ENCODE measurements around the gene HMGXB4.

Gene HMGXB4

DNA sequence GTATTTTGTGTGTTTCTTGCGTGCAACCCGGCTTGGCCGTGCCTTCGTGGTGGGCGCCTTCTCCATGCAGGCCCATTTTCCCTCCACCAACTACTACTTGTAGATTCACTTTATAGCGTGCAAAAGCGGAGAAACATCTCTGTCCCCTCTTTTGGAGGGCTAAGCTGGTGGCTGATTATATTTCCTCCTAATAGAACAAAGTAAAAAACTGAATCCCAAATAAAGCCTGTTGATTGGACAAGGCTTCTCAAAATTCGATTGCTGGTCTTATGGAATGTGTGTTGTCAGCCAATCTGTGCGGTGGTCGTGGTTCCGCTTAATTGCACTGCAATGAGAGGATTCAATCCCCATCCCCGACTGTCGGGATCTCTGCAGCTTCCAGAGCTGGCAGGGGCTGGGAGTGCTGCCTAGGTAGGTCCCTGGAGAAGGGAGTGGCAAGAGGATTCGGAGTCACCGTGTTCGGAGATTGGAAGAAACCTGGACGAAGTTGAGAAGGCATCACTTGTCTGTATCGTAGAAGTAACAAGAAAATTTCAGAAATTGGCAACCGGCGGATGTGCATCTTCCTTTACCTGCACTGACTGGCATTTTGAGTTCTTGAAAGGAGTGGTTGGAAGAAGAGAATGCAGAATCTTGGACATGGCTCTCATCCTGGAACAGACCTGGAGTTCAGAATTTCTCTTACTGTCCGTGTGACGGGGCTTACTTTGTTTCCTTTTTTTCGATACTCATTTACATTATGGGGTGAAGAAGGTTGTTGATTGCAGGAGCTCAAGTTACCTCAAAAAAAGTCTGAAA, 1.1 kb downstream of the HMGXB4 start:
- DNase-seq = peak; percentile 39

GRCh38 chr22:35264986-35265385, 7.7 kb downstream of the HMGXB4 start:
- DNase-seq = no peak

DNA sequence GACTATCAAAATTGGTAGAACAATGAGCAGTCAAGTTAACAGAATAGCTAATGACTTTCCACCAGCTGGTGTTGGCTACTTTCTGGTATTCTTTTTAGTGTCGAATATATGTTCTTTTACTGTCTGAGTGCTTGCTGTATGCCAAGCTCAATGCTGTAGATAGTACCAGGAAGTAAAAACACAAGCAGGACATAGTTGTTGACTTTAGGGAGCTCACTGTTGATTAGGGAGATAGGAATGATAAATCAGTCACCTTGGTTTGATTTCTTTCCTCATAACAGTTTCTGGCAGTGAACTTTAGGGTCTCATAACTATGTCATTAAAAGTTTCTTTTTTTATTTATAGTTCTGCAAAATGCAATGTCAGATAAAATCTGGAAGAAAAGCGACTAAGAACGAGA, 9.0 kb downstream of the HMGXB4 start:
- DNase-seq = no peak

DNA sequence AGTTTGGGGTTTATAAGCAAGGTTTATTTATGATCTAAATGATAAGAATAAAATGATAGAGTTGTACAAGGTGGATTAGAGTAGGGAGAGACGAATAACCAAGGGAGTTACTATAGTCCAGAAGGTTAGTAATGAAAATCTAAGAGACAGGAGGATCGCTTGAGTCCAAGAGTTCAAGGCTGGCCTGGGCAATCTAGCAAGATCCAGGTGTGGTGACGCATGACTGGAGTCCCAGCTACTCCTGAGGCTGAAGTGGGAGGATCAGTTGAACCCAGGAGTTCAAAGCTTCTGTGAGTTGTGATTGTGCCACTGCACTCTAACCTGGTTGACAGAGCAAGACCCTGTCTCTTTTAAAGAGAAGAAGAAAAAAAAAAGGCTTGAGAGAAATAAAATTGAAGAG, 12.3 kb downstream of the HMGXB4 start:
- DNase-seq = no peak

- no peak for DNase-seq
Measured at GRCh38 chr22:35274154-35274871, 17.0 kb downstream of the HMGXB4 start.

DNA sequence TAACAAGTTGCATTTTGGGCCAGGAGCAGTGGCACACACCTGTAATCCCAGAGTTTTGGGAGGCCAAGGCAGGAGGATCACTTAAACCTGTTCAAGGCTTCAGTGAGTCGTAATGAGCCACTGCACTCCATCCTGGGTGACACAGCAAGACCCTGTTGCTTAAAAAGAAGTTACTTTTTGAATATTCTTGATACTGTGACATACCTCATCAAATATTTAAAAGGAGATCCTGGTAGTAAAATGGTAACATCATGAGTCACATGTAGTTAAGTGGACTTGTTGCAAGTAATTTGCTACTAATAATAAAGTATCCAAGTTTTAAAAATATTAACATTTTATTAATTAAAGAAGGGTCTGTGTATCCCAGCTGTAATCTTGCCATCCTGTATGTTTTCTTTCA, 18.3 kb downstream of the HMGXB4 start:
- peak; percentile 22 for DNase-seq

DNA sequence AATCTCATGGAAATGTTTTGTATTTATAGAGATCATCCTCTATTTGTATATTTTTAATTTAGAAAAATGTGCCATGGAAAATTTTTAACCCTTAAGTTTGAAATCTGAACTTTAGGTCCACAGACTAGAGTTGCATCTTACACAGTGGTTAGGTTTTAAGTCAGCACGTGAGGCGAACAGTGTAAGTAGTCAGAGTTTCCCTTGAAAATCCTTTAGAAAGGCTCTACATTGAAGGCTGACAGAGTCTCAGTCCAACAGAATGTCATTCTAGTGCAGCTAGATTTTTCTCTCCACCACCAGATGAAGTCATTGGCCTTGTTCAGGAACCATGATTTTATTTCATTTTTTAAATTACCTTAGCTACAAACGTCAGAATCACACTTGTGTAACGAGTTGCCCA, 18.7 kb downstream of the HMGXB4 start:
- no peak for DNase-seq

GRCh38 chr22:35288116-35288515, 30.8 kb downstream of the HMGXB4 start:
- DNase-seq = no peak

DNA sequence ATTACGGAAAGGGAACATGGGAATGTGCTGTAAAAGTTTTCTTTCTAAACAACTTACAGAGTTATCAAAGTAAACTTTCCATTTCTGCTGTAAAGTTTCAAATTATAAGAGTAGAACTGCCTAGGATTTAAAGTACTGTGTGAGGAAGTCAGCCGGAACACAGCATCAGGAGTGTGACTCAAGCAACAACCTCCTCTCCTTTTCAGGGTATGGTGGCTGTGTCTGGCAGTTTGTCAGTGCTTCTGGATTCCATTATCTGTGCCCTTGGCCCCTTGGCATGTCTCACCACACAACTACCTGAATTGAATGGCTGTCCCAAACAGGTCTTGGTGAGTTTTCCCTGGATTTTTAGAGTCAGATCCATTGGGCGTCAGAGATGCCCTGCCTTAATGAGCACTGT, 35.5 kb downstream of the HMGXB4 start:
- no peak for DNase-seq

- DNase-seq = no peak
Measured at GRCh38 chr22:35296051-35296450, 38.8 kb downstream of the HMGXB4 start.

- DNase-seq = peak; percentile 28
Measured at GRCh38 chr22:35299217-35299672, 42.0 kb downstream of the HMGXB4 start.

DNA sequence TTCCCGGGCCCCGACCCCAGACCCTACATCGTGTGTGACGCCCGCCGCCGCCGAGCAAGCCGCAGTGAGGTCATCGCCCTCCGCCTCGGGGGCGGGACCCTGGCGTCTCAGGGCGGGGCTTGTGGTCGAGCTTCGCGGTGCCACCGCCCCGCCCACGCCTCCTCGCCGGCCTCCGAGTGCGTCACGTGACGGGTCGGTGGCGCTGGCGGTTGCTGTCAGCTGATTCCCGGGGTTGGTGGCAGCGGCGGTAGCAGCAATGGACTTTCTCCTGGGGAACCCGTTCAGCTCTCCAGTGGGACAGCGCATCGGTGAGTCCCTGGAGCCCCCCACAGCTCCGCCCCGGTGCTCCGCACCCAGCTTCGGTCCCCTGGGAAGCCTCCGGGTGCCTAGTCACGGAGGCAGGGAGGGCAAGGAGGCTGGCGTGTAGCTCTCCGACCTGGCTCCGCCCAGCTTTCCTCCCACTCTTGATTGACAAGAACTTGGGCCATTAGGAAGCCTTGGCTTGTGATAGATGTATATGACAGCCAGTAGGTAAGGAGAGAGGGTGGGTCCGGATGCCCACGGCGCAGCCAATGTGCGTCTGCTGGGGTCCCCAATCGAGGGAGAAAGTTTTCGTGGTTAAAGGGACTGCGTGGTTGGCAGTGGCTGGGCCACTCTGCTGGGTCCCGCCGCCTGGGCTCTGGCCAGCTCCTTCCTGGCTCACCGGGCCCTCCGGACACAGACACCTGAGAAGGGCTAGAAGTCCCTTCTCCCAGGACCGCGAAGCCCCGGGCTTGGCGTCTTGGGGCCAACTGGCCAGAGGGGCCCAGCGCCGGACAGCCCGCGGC, 42.6 kb downstream of the HMGXB4 start, which contains the start of gene TOM1:
Gene TOM1 (plus strand): TSS at position 222 of the 827 bp plus-strand sequence. CDS start 35 bp downstream, at position 257.
- peak; percentile 99 for DNase-seq

- peak; percentile 87 for DNase-seq
Measured at GRCh38 chr22:35301372-35301874, 44.1 kb downstream of the HMGXB4 start.

- DNase-seq = peak; percentile 43
Measured at GRCh38 chr22:35303029-35303624, 45.8 kb downstream of the HMGXB4 start.

- no peak for DNase-seq
Measured at GRCh38 chr22:35305525-35306070, 48.3 kb downstream of the HMGXB4 start.

- no peak for DNase-seq
Measured at GRCh38 chr22:35306350-35306967, 49.2 kb downstream of the HMGXB4 start.

DNA sequence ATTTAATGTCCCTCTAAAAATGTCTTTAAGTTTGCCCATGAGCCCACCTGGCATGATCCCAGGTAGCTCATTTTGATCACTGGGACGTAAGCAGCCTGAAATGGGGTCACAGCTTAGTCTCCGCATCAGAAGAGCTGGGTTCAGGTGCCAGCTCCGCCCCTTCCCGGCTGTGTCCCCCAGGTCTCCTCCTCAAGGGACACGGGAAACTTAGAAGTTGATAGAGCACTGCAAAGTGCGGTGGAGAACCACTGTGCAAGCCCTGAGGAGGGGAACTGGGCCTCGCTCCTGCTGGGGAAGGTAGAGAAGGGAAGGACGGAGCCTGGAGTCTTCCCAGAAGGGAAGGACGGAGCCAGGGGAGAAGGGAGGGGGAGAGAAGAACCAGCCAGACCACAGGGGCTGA, 50.1 kb downstream of the HMGXB4 start:
- DNase-seq = no peak

- DNase-seq = no peak
Measured at GRCh38 chr22:35307892-35308291, 50.6 kb downstream of the HMGXB4 start.

DNA sequence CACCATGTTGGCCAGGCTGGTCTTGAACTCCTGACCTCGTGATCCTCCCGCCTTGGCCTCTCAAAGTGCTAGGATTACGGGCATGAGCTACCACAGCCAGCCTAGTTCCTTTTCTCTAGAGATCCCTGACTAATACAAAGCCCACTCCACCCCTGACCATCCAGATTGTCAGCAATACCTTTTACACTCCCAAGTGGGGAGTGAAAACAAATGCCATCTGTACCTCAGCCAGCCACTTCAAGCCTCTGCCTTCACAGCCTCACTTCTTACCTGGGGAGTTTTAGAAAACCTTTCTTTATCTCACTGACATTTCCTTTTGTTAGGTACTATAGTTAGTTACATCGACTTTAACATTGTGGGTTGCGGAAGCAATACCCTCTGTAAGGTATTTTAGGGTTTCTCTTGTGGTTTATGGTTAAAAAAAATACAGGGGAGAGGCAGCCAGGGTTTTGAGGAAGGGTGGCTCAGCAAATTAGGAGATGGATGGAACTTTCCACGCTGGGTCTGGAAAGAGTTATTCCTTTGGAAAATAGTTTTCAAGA, 51.3 kb downstream of the HMGXB4 start:
- no peak for DNase-seq

- no peak for DNase-seq
Measured at GRCh38 chr22:35310556-35311550, 53.6 kb downstream of the HMGXB4 start.
